HEK293T (cell line): ENCODE data around the gene BICDL1.

ENCODE experiments used
- CTCF ChIA-PET: fragments of 350-600 bp; formaldehyde crosslinking; extraction: SDS; loops from one replicate; lab custom pipeline; 2021; ENCODE audit warnings: antibody characterized with exemption, inconsistent platforms; lab: Yijun Ruan, JAX
- POLR2A ChIA-PET: fragments of 350-600 bp; formaldehyde crosslinking; extraction: SDS; loops from one replicate; lab custom pipeline; 2020; ENCODE audit warnings: antibody characterized with exemption, inconsistent platforms; lab: Yijun Ruan, JAX
- DNase-seq: peaks from one replicate; pipeline ENCODE4 v3.0.0; 2012; ENCODE audit warnings: mixed read lengths; ENCODE audit errors: extremely low spot score
- ARNT ChIP-seq: fragments of 450-650 bp; IDR thresholded peaks from 2 replicates; pipeline ENCODE4 v1.6.1; 2017; ENCODE audit warnings: mild to moderate bottlenecking
- BHLHE40 ChIP-seq: fragments of 450-650 bp; IDR thresholded peaks from 2 replicates; pipeline ENCODE4 v1.6.1; 2016; ENCODE audit warnings: mild to moderate bottlenecking, moderate library complexity, borderline replicate concordance
- CTBP1 ChIP-seq: fragments of 450-650 bp; IDR thresholded peaks from 2 replicates; pipeline ENCODE4 v1.6.1; 2016; ENCODE audit warnings: borderline replicate concordance
- ELF4 ChIP-seq: fragments of 450-650 bp; IDR thresholded peaks from 2 replicates; pipeline ENCODE4 v1.6.1; 2017; ENCODE audit warnings: antibody characterized with exemption
- FOXA1 ChIP-seq: fragments of 450-650 bp; IDR thresholded peaks from 2 replicates; pipeline ENCODE4 v1.6.1; 2016; ENCODE audit warnings: mild to moderate bottlenecking
- FOXK2 ChIP-seq: fragments of 450-650 bp; IDR thresholded peaks from 2 replicates; pipeline ENCODE4 v1.6.1; 2016; ENCODE audit warnings: mild to moderate bottlenecking
- FOXM1 ChIP-seq: fragments of 450-650 bp; IDR thresholded peaks from 2 replicates; pipeline ENCODE4 v1.6.1; 2017; ENCODE audit warnings: mild to moderate bottlenecking, borderline replicate concordance
- HDGF ChIP-seq: fragments of 450-650 bp; IDR thresholded peaks from 2 replicates; pipeline ENCODE4 v1.6.1; 2017; ENCODE audit warnings: antibody characterized with exemption, borderline replicate concordance
- L3MBTL2 ChIP-seq: fragments of 450-650 bp; conservative IDR thresholded peaks from 2 replicates; pipeline ENCODE4 v1.6.1; 2016; ENCODE audit warnings: mild to moderate bottlenecking
- LEF1 ChIP-seq: fragments of 450-650 bp; IDR thresholded peaks from 2 replicates; pipeline ENCODE4 v1.6.1; 2017; ENCODE audit warnings: mild to moderate bottlenecking, borderline replicate concordance
- NFRKB ChIP-seq: fragments of 450-650 bp; IDR thresholded peaks from 2 replicates; pipeline ENCODE4 v1.6.1; 2016; ENCODE audit warnings: mild to moderate bottlenecking, moderate library complexity
- PKNOX1 ChIP-seq: fragments of 450-650 bp; IDR thresholded peaks from 2 replicates; pipeline ENCODE4 v1.6.1; 2016
- SP1 ChIP-seq: fragments of 450-650 bp; IDR thresholded peaks from 2 replicates; pipeline ENCODE4 v1.6.1; 2017
- SUZ12 ChIP-seq: fragments of 450-650 bp; IDR thresholded peaks from 2 replicates; pipeline ENCODE4 v1.6.1; 2016; ENCODE audit warnings: mild to moderate bottlenecking
- TARDBP ChIP-seq: fragments of 450-650 bp; IDR thresholded peaks from 2 replicates; pipeline ENCODE4 v1.6.1; 2016
- ZNF384 ChIP-seq: fragments of 450-650 bp; IDR thresholded peaks from 2 replicates; pipeline ENCODE4 v1.6.1; 2016

The BICDL1 gene

GRCh38 chr12:120078868-120079267, 89.8 kb downstream of the BICDL1 start:
- CTCF ChIA-PET = no interaction called here
- TF ChIP-seq CTBP1 = no peak
- no peak for TF ChIP-seq ARNT
- no peak for TF ChIP-seq NFRKB
- no peak for DNase-seq
- POLR2A ChIA-PET = no interaction called here

- no peak for DNase-seq
- TF ChIP-seq ELF4 (no peak), LEF1 (no peak), TARDBP (no peak), L3MBTL2 (no peak), FOXA1 (no peak), SUZ12 (no peak), FOXM1 (no peak), BHLHE40 (no peak), ARNT (no peak), CTBP1 (no peak), FOXK2 (no peak), HDGF (no peak), PKNOX1 (no peak), SP1 (no peak), NFRKB (no peak), ZNF384 (no peak)
- POLR2A ChIA-PET = no interaction called here
- CTCF ChIA-PET = no interaction called here
Observed at GRCh38 chr12:120079411-120080400, 90.7 kb downstream of the BICDL1 start.

- POLR2A ChIA-PET = no interaction called here
- CTCF ChIA-PET = no interaction called here
- DNase-seq = no peak
- TF ChIP-seq CTBP1 = no peak
- TF ChIP-seq HDGF = no peak
- no peak for TF ChIP-seq L3MBTL2
- TF ChIP-seq ELF4 = no peak
- TF ChIP-seq SP1 = no peak
- no peak for TF ChIP-seq ZNF384
- TF ChIP-seq SUZ12 = no peak
- no peak for TF ChIP-seq PKNOX1
- no peak for TF ChIP-seq NFRKB
- no peak for TF ChIP-seq BHLHE40
- no peak for TF ChIP-seq LEF1
- no peak for TF ChIP-seq FOXM1
- TF ChIP-seq TARDBP = no peak
- TF ChIP-seq FOXK2 = no peak
- no peak for TF ChIP-seq ARNT
- TF ChIP-seq FOXA1 = no peak
Observed at GRCh38 chr12:120081641-120082040, 92.6 kb downstream of the BICDL1 start.

GRCh38 chr12:120085920-120086645, 97.0 kb downstream of the BICDL1 start:
- ChIA-PET CTCF (interaction anchor here (1.0 kb wide), 1 partner anchor 28 kb away, joined by 3 read pairs; no protein-coding TSS in a partner anchor), POLR2A (interaction anchor here (1.2 to 1.4 kb wide), 2 partner anchors 31 to 115 kb away, joined by 4 to 8 read pairs; partner anchors contain the start of genes RAB35 and RPLP0)
- DNase-seq = no peak
- TF ChIP-seq ZNF384 = peak; percentile 41; the same call in 1 of the 2 replicates
- no peak for TF ChIP-seq FOXK2
- TF ChIP-seq SP1 = no peak

- ChIA-PET POLR2A (interaction anchor here (0.8 to 1.4 kb wide), 3 partner anchors 13 to 114 kb away, joined by 3 to 8 read pairs (median 4); partner anchors contain the start of genes RAB35 and RPLP0), CTCF (interaction anchor here (0.6 to 1.8 kb wide), 8 partner anchors 11 to 145 kb away, joined by 3 to 4 read pairs (median 3); no protein-coding TSS in a partner anchor)
- no peak for TF ChIP-seq ARNT
- no peak for TF ChIP-seq SP1
- TF ChIP-seq TARDBP = no peak
- no peak; the same call in 1 of the 2 replicates for TF ChIP-seq CTBP1
- TF ChIP-seq BHLHE40 = no peak
- TF ChIP-seq FOXK2 = no peak
- TF ChIP-seq L3MBTL2 = no peak
- TF ChIP-seq FOXM1 = no peak
- peak; percentile 99 for DNase-seq
Observed at GRCh38 chr12:120086801-120087621, 98.0 kb downstream of the BICDL1 start.

GRCh38 chr12:120089105-120089504, 100.1 kb downstream of the BICDL1 start:
- POLR2A ChIA-PET = no interaction called here

More at GRCh38 chr12:120089105-120089504, 100.1 kb downstream of the BICDL1 start:
- no peak for TF ChIP-seq BHLHE40
- no peak for TF ChIP-seq ARNT
- no peak for TF ChIP-seq SP1
- TF ChIP-seq LEF1 = no peak
- TF ChIP-seq FOXM1 = no peak
- no peak for TF ChIP-seq HDGF
- TF ChIP-seq NFRKB = no peak
- TF ChIP-seq L3MBTL2 = no peak
- TF ChIP-seq FOXA1 = no peak
- TF ChIP-seq ZNF384 = no peak
- no peak for TF ChIP-seq TARDBP
- no peak for TF ChIP-seq FOXK2
- no peak for TF ChIP-seq ELF4
- no peak for TF ChIP-seq CTBP1
- no peak for TF ChIP-seq SUZ12
- CTCF ChIA-PET = no interaction called here
- DNase-seq = no peak
